MM.1S (cell line): ENCODE measurements around the gene RAB29.

Source experiments
- DNase-seq: peaks from one replicate; pipeline ENCODE4 v3.0.0-alpha.2; 2015
- H2AFZ ChIP-seq: fragments of 300-600 bp; sonication (generic); 2 replicates; pipeline ENCODE4 v1.6.0; 2016; ENCODE audit warnings: antibody characterized with exemption, low read length
- H3F3A ChIP-seq: fragments of 300-600 bp; sonication (generic); 2 replicates; pipeline ENCODE4 v1.6.1; 2016; ENCODE audit warnings: mild to moderate bottlenecking, antibody characterized with exemption, low read length, moderate library complexity, mixed read lengths; ENCODE audit not compliant: insufficient read depth
- H3K27ac ChIP-seq: fragments of 300-600 bp; sonication (generic); 2 replicates; pipeline ENCODE4 v1.5.1; 2016; ENCODE audit warnings: mild to moderate bottlenecking, low read length
- H3K27me3 ChIP-seq: fragments of 300-600 bp; sonication (generic); replicated peaks from 2 replicates; pipeline ENCODE4 v1.6.0; 2016; ENCODE audit warnings: low read length; ENCODE audit not compliant: insufficient read depth
- H3K36me3 ChIP-seq: fragments of 300-600 bp; sonication (generic); replicated peaks from 2 replicates; pipeline ENCODE4 v1.6.1; 2016; ENCODE audit warnings: mild to moderate bottlenecking, low read length, mixed read lengths; ENCODE audit not compliant: insufficient read depth
- H3K4me1 ChIP-seq: fragments of 300-600 bp; sonication (generic); 2 replicates; pipeline ENCODE4 v1.6.1; 2016; ENCODE audit warnings: low read length, mixed read lengths
- H3K4me2 ChIP-seq: fragments of 300-600 bp; sonication (generic); 2 replicates; pipeline ENCODE4 v1.6.0; 2016; ENCODE audit warnings: low read depth, low read length
- H3K4me3 ChIP-seq: fragments of 300-600 bp; sonication (generic); 2 replicates; pipeline ENCODE4 v1.5.1; 2016; ENCODE audit warnings: low read length, mixed read lengths
- H3K79me2 ChIP-seq: fragments of 300-600 bp; sonication (generic); 2 replicates; pipeline ENCODE4 v1.6.1; 2016; ENCODE audit warnings: mixed run types, low read length, mixed read lengths
- H3K9ac ChIP-seq: fragments of 300-600 bp; sonication (generic); 2 replicates; pipeline ENCODE4 v1.6.1; 2016; ENCODE audit warnings: low read length, mixed read lengths
- H3K9me2 ChIP-seq: fragments of 300-600 bp; sonication (generic); replicated peaks from 2 replicates; pipeline ENCODE4 v1.6.1; 2016; ENCODE audit warnings: mild to moderate bottlenecking, low read length, mixed read lengths; ENCODE audit not compliant: insufficient read depth
- H3K9me3 ChIP-seq: fragments of 300-600 bp; sonication (generic); replicated peaks from 2 replicates; pipeline ENCODE4 v1.6.1; 2016; ENCODE audit warnings: mild to moderate bottlenecking, low read length, mixed read lengths; ENCODE audit not compliant: insufficient read depth
- H4K20me1 ChIP-seq: fragments of 300-600 bp; sonication (generic); 2 replicates; pipeline ENCODE4 v1.6.1; 2016; ENCODE audit warnings: mild to moderate bottlenecking, low read length, moderate library complexity, mixed read lengths; ENCODE audit not compliant: insufficient read depth
- CTCF ChIP-seq: fragments of 300-600 bp; sonication (generic); IDR thresholded peaks from 2 replicates; pipeline ENCODE4 v1.5.1; 2016; ENCODE audit warnings: antibody characterized with exemption, low read length, mixed read lengths
- EZH2 ChIP-seq: fragments of 300-600 bp; sonication (generic); optimal IDR thresholded peaks from 2 replicates; pipeline ENCODE3; 2017; ENCODE audit warnings: low read depth, mild to moderate bottlenecking, antibody characterized with exemption, low read length, mixed read lengths
- EZH2phosphoT487 ChIP-seq: fragments of 300-600 bp; sonication (generic); IDR thresholded peaks from 2 replicates; pipeline ENCODE4 v1.6.1; 2018; ENCODE audit warnings: antibody characterized with exemption, low read length

Gene RAB29

GRCh38 chr1:205782627-205783432 is 7.5 kb upstream of the RAB29 start:
- Histone ChIP-seq H3K9me3 (no peaks in the 10 kb centered on the region), H3K27me3 (no peaks in the 10 kb centered on the region), H3K9ac (no peak overlapping the region), H3K4me2 (no peak overlapping the region), H3K27ac (no peak overlapping the region), H2AFZ (no peak overlapping the region), H4K20me1 (no peaks in the 10 kb centered on the region), H3K79me2 (no peaks in the 10 kb centered on the region), H3K36me3 (no peaks in the 10 kb centered on the region), H3F3A (no peaks in the 10 kb centered on the region), H3K4me3 (no peak overlapping the region), H3K9me2 (no peaks in the 10 kb centered on the region), H3K4me1 (no peaks in the 10 kb centered on the region)
- DNase-seq: no peak
- TF ChIP-seq CTCF (no peak), EZH2 (no peak), EZH2phosphoT487 (no peak)

- TF ChIP-seq CTCF (no peak), EZH2phosphoT487 (no peak), EZH2 (no peak)
- Histone ChIP-seq H3K9ac (no peak overlapping the region), H3K4me2 (no peak overlapping the region), H2AFZ (no peak overlapping the region), H3K27me3 (no peaks in the 10 kb centered on the region; the same call in 1 of the 2 replicates), H3F3A (no peaks in the 10 kb centered on the region), H3K79me2 (no peaks in the 10 kb centered on the region), H3K9me2 (no peaks in the 10 kb centered on the region), H3K36me3 (no peaks in the 10 kb centered on the region), H3K9me3 (no peaks in the 10 kb centered on the region), H3K27ac (no peak overlapping the region), H3K4me3 (no peak overlapping the region), H3K4me1 (peaks cover 5% of the 10 kb centered on the region; the same call in 1 of the 2 replicates), H4K20me1 (no peaks in the 10 kb centered on the region)
- no peak for DNase-seq
Observed at GRCh38 chr1:205780335-205780734, 5.1 kb upstream of the RAB29 start.

GRCh38 chr1:205777994-205778393 is 2.7 kb upstream of the RAB29 start:
- no peak for DNase-seq
- Histone ChIP-seq H2AFZ (no peak overlapping the region), H4K20me1 (no peaks in the 10 kb centered on the region), H3K4me1 (peaks cover 9% of the 10 kb centered on the region; the same call in 1 of the 2 replicates), H3K4me2 (no peak overlapping the region), H3K36me3 (no peaks in the 10 kb centered on the region), H3K27me3 (peaks cover 6% of the 10 kb centered on the region; the same call in 1 of the 2 replicates), H3K27ac (no peak overlapping the region), H3K9ac (no peak overlapping the region), H3K9me2 (no peaks in the 10 kb centered on the region), H3K9me3 (no peaks in the 10 kb centered on the region), H3K79me2 (no peaks in the 10 kb centered on the region), H3K4me3 (no peak overlapping the region), H3F3A (peaks cover 6% of the 10 kb centered on the region; the same call in 1 of the 2 replicates)
- TF ChIP-seq CTCF: no peak
- TF ChIP-seq EZH2: no peak
- no peak for TF ChIP-seq EZH2phosphoT487
